ENCODE results near the gene CLMP.

DNA sequence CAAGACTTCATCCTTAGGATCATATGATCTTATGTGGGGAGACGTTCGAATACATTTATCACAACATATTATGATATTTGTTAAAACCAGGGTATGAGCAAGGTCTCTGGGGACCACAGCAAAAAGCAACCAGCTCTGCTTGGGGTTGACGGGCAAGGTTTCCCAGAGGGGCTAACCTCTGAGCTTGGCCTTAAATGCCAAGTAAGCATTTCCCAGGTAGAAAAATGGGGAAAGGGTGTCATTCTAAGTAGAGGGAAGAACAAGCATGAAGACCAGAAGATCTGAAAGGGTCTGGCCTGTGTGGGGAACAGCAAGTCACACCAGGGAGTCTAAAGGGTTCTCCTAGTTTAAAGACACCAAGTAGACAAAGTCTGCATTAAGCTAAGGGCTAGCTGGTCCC, 24.1 kb downstream of the CLMP start:
- TF ChIP-seq CTCF (IDR thresholded peaks at IDR 0.05; ENCODE audit: poor library complexity, severe bottlenecking) (no peak), RAD21 (conservative IDR thresholded peaks at IDR 0.05) (no peak), REST (IDR thresholded peaks at IDR 0.05; ENCODE audit: borderline replicate concordance) (no peak), MXI1 (conservative IDR thresholded peaks at IDR 0.05; ENCODE audit: poor library complexity, severe bottlenecking) (no peak), EZH2 (IDR thresholded peaks at IDR 0.05; ENCODE audit: borderline replicate concordance, insufficient read depth, low read length, poor library complexity, severe bottlenecking) (no peak)
